HEK293T (cell line): Measurements from ENCODE around the gene ESCO1.

Experiments used
- CTCF ChIA-PET: fragments of 350-600 bp; formaldehyde crosslinking; extraction: SDS; loops from one replicate; lab custom pipeline; 2021; ENCODE audit warnings: antibody characterized with exemption, inconsistent platforms; lab: Yijun Ruan, JAX
- POLR2A ChIA-PET: fragments of 350-600 bp; formaldehyde crosslinking; extraction: SDS; loops from one replicate; lab custom pipeline; 2020; ENCODE audit warnings: antibody characterized with exemption, inconsistent platforms; lab: Yijun Ruan, JAX
- DNase-seq: peaks from one replicate; pipeline ENCODE4 v3.0.0; 2012; ENCODE audit warnings: mixed read lengths; ENCODE audit errors: extremely low spot score
- ARNT ChIP-seq: fragments of 450-650 bp; IDR thresholded peaks from 2 replicates; pipeline ENCODE4 v1.6.1; 2017; ENCODE audit warnings: mild to moderate bottlenecking
- BHLHE40 ChIP-seq: fragments of 450-650 bp; IDR thresholded peaks from 2 replicates; pipeline ENCODE4 v1.6.1; 2016; ENCODE audit warnings: mild to moderate bottlenecking, moderate library complexity, borderline replicate concordance
- CTBP1 ChIP-seq: fragments of 450-650 bp; IDR thresholded peaks from 2 replicates; pipeline ENCODE4 v1.6.1; 2016; ENCODE audit warnings: borderline replicate concordance
- ELF4 ChIP-seq: fragments of 450-650 bp; IDR thresholded peaks from 2 replicates; pipeline ENCODE4 v1.6.1; 2017; ENCODE audit warnings: antibody characterized with exemption
- FOXA1 ChIP-seq: fragments of 450-650 bp; IDR thresholded peaks from 2 replicates; pipeline ENCODE4 v1.6.1; 2016; ENCODE audit warnings: mild to moderate bottlenecking
- FOXK2 ChIP-seq: fragments of 450-650 bp; IDR thresholded peaks from 2 replicates; pipeline ENCODE4 v1.6.1; 2016; ENCODE audit warnings: mild to moderate bottlenecking
- FOXM1 ChIP-seq: fragments of 450-650 bp; IDR thresholded peaks from 2 replicates; pipeline ENCODE4 v1.6.1; 2017; ENCODE audit warnings: mild to moderate bottlenecking, borderline replicate concordance
- HDGF ChIP-seq: fragments of 450-650 bp; IDR thresholded peaks from 2 replicates; pipeline ENCODE4 v1.6.1; 2017; ENCODE audit warnings: antibody characterized with exemption, borderline replicate concordance
- L3MBTL2 ChIP-seq: fragments of 450-650 bp; conservative IDR thresholded peaks from 2 replicates; pipeline ENCODE4 v1.6.1; 2016; ENCODE audit warnings: mild to moderate bottlenecking
- LEF1 ChIP-seq: fragments of 450-650 bp; IDR thresholded peaks from 2 replicates; pipeline ENCODE4 v1.6.1; 2017; ENCODE audit warnings: mild to moderate bottlenecking, borderline replicate concordance
- NFRKB ChIP-seq: fragments of 450-650 bp; IDR thresholded peaks from 2 replicates; pipeline ENCODE4 v1.6.1; 2016; ENCODE audit warnings: mild to moderate bottlenecking, moderate library complexity
- PKNOX1 ChIP-seq: fragments of 450-650 bp; IDR thresholded peaks from 2 replicates; pipeline ENCODE4 v1.6.1; 2016
- SP1 ChIP-seq: fragments of 450-650 bp; IDR thresholded peaks from 2 replicates; pipeline ENCODE4 v1.6.1; 2017
- SUZ12 ChIP-seq: fragments of 450-650 bp; IDR thresholded peaks from 2 replicates; pipeline ENCODE4 v1.6.1; 2016; ENCODE audit warnings: mild to moderate bottlenecking
- TARDBP ChIP-seq: fragments of 450-650 bp; IDR thresholded peaks from 2 replicates; pipeline ENCODE4 v1.6.1; 2016
- ZNF384 ChIP-seq: fragments of 450-650 bp; IDR thresholded peaks from 2 replicates; pipeline ENCODE4 v1.6.1; 2016

The ESCO1 gene

GRCh38 chr18:21548647-21549046 is 51.9 kb downstream of the ESCO1 start:
- CTCF ChIA-PET, result interaction anchor here (0.6 to 1.3 kb wide), 3 partner anchors 24 to 52 kb away, joined by 3 to 4 read pairs (median 4); partner anchors contain the start of gene ESCO1
- DNase-seq, result no peak
- no peak for TF ChIP-seq TARDBP
- TF ChIP-seq FOXA1, result no peak
- no peak for TF ChIP-seq L3MBTL2
- TF ChIP-seq BHLHE40, result no peak
- TF ChIP-seq NFRKB, result no peak
- TF ChIP-seq FOXK2, result no peak
- TF ChIP-seq CTBP1, result no peak
- TF ChIP-seq ZNF384, result no peak
- no peak for TF ChIP-seq LEF1
- no peak for TF ChIP-seq SUZ12
- TF ChIP-seq FOXM1, result no peak
- no peak for TF ChIP-seq ARNT
- POLR2A ChIA-PET, result no interaction called here

- no peak for DNase-seq
- ChIA-PET POLR2A (no interaction called here), CTCF (no interaction called here)
- no peak for TF ChIP-seq FOXM1
- no peak for TF ChIP-seq LEF1
- no peak for TF ChIP-seq SUZ12
- no peak for TF ChIP-seq SP1
- no peak for TF ChIP-seq FOXA1
- no peak for TF ChIP-seq ZNF384
- no peak for TF ChIP-seq ARNT
- TF ChIP-seq PKNOX1, result no peak
- TF ChIP-seq ELF4, result no peak
- TF ChIP-seq BHLHE40, result no peak
- no peak for TF ChIP-seq CTBP1
- no peak for TF ChIP-seq FOXK2
- no peak for TF ChIP-seq TARDBP
- TF ChIP-seq HDGF, result no peak
- TF ChIP-seq L3MBTL2, result no peak
- no peak for TF ChIP-seq NFRKB
Observed at GRCh38 chr18:21546423-21546822, 54.1 kb downstream of the ESCO1 start.

- DNase-seq, result no peak
- no peak for TF ChIP-seq NFRKB
- ChIA-PET CTCF (no interaction called here), POLR2A (no interaction called here)
Observed at GRCh38 chr18:21538230-21538629, 62.3 kb downstream of the ESCO1 start.

GRCh38 chr18:21534327-21534726 is 66.2 kb downstream of the ESCO1 start:
- POLR2A ChIA-PET, result no interaction called here

GRCh38 chr18:21526463-21526862 is 74.0 kb downstream of the ESCO1 start:
- no peak for DNase-seq
- POLR2A ChIA-PET, result no interaction called here
- CTCF ChIA-PET, result interaction anchor here (0.5 kb wide), 1 partner anchor 35 kb away, joined by 3 read pairs; no protein-coding TSS in a partner anchor
- no peak for TF ChIP-seq TARDBP
- TF ChIP-seq BHLHE40, result no peak
- no peak for TF ChIP-seq SP1

More at GRCh38 chr18:21534327-21534726, 66.2 kb downstream of the ESCO1 start:
- CTCF ChIA-PET, result no interaction called here
- TF ChIP-seq TARDBP, result no peak
- no peak for TF ChIP-seq FOXK2
- TF ChIP-seq FOXA1, result no peak
- TF ChIP-seq SUZ12, result no peak
- no peak for TF ChIP-seq ARNT
- TF ChIP-seq PKNOX1, result no peak
- no peak for TF ChIP-seq ELF4
- no peak for TF ChIP-seq CTBP1
- DNase-seq, result no peak

- CTCF ChIA-PET, result interaction anchor here (0.5 kb wide), 1 partner anchor 34 kb away, joined by 3 read pairs; no protein-coding TSS in a partner anchor
- no peak for DNase-seq
- POLR2A ChIA-PET, result no interaction called here
- TF ChIP-seq SP1, result no peak
- TF ChIP-seq CTBP1, result no peak
- no peak for TF ChIP-seq FOXA1
- no peak for TF ChIP-seq SUZ12
- TF ChIP-seq ARNT, result no peak
- no peak for TF ChIP-seq ZNF384
- no peak for TF ChIP-seq BHLHE40
- no peak for TF ChIP-seq FOXM1
- no peak for TF ChIP-seq NFRKB
- no peak for TF ChIP-seq LEF1
- TF ChIP-seq L3MBTL2, result no peak
- TF ChIP-seq TARDBP, result no peak
- no peak for TF ChIP-seq HDGF
- TF ChIP-seq ELF4, result no peak
- TF ChIP-seq FOXK2, result no peak
- no peak for TF ChIP-seq PKNOX1
Observed at GRCh38 chr18:21525916-21526315, 74.6 kb downstream of the ESCO1 start.

- DNase-seq, result no peak
- no peak for TF ChIP-seq FOXK2
- no peak for TF ChIP-seq LEF1
- TF ChIP-seq ZNF384, result no peak
- no peak for TF ChIP-seq HDGF
- no peak for TF ChIP-seq TARDBP
- TF ChIP-seq ARNT, result no peak
- TF ChIP-seq CTBP1, result no peak
- TF ChIP-seq L3MBTL2, result no peak
- TF ChIP-seq NFRKB, result no peak
- CTCF ChIA-PET, result no interaction called here
- POLR2A ChIA-PET, result no interaction called here
Observed at GRCh38 chr18:21522530-21522929, 78.0 kb downstream of the ESCO1 start.
